GM12874 (cell line): ENCODE results near the gene ZNF276.

ENCODE experiments used
- CTCF ChIP-seq: IDR thresholded peaks from 2 replicates; pipeline ENCODE4 v1.5.1; 2011; ENCODE audit warnings: low read depth, mild to moderate bottlenecking, control low read depth, low read length, moderate library complexity; ENCODE audit not compliant: insufficient read depth

Gene ZNF276

GRCh38 chr16:89742948-89743347 lies 21.6 kb downstream of the ZNF276 start:
- no peak for TF ChIP-seq CTCF

- no peak for TF ChIP-seq CTCF
These were observed 23.5 kb downstream of the ZNF276 start for GRCh38 chr16:89744813-89745212.

- TF ChIP-seq CTCF = no peak
These were observed 24.7 kb downstream of the ZNF276 start for GRCh38 chr16:89746043-89746442.

GRCh38 chr16:89748076-89748475 lies 26.7 kb downstream of the ZNF276 start:
- TF ChIP-seq CTCF = no peak

GRCh38 chr16:89748921-89749320 lies 27.6 kb downstream of the ZNF276 start:
- no peak for TF ChIP-seq CTCF

- no peak for TF ChIP-seq CTCF
These were observed 28.3 kb downstream of the ZNF276 start for GRCh38 chr16:89749637-89750036.

- no peak for TF ChIP-seq CTCF
These were observed 38.5 kb downstream of the ZNF276 start for GRCh38 chr16:89759746-89760340.
